HEK293 (cell line): ENCODE measurements around the gene POT1.

ENCODE experiments used
- CTCF ChIA-PET: fragments of 350-600 bp; formaldehyde crosslinking; extraction: SDS; loops from one replicate; lab custom pipeline; 2021; ENCODE audit warnings: antibody characterized with exemption; lab: Yijun Ruan, JAX
- POLR2A ChIA-PET: fragments of 300-600 bp; formaldehyde crosslinking; extraction: SDS; loops from one replicate; lab custom pipeline; 2020; ENCODE audit warnings: antibody characterized with exemption, inconsistent platforms; lab: Yijun Ruan, JAX
- H3K27ac ChIP-seq: fragments of 200-500 bp; sonication (Bioruptor generic); 2 replicates; pipeline ENCODE4 v1.5.1; 2014; ENCODE audit warnings: low read depth, low read length, control low read depth, inconsistent platforms; ENCODE audit errors: extremely low read depth
- H3K36me3 ChIP-seq, 2 experiments: fragments of 200-500 bp in 1 of 2; sonication (Bioruptor generic) in 1 of 2; 1 replicate in 1 of 2; 2 replicates in 1 of 2; pipeline ENCODE4 v1.5.1; 2014 to 2017; ENCODE audit warnings: inconsistent platforms in 2 of 2, low read length in 2 of 2; ENCODE audit not compliant: control insufficient read depth in 2 of 2, insufficient read depth in 1 of 2
- H3K4me1 ChIP-seq: fragments of 200-500 bp; sonication (Bioruptor generic); 2 replicates; pipeline ENCODE4 v1.5.1; 2014; ENCODE audit warnings: mild to moderate bottlenecking, low read length, inconsistent platforms; ENCODE audit not compliant: control insufficient read depth, insufficient read depth
- H3K4me3 ChIP-seq: 2 replicates; pipeline ENCODE4 v1.5.1; 2011; ENCODE audit warnings: low read depth, mild to moderate bottlenecking, control low read depth, low read length, moderate library complexity
- H3K9me3 ChIP-seq: fragments of 200-500 bp; sonication (Bioruptor generic); 2 replicates; pipeline ENCODE4 v1.5.1; 2014; ENCODE audit warnings: low read depth, low read length, inconsistent platforms; ENCODE audit not compliant: control insufficient read depth, insufficient read depth
- BCL11A ChIP-seq: fragments of 450-650 bp; formaldehyde crosslinking; IDR thresholded peaks from 2 replicates; pipeline ENCODE4 v1.5.1; 2016; ENCODE audit warnings: low read depth, missing biosample characterization, missing genetic modification characterization
- BCL6B ChIP-seq: fragments of 450-650 bp; formaldehyde crosslinking; IDR thresholded peaks from 2 replicates; pipeline ENCODE4 v1.5.1; 2017; ENCODE audit warnings: missing biosample characterization, missing genetic modification characterization
- EGR2 ChIP-seq: fragments of 450-650 bp; formaldehyde crosslinking; IDR thresholded peaks from 2 replicates; pipeline ENCODE4 v1.5.1; 2016; ENCODE audit warnings: low read depth, missing biosample characterization, missing genetic modification characterization
- HOXA7 ChIP-seq: sonication (generic); formaldehyde crosslinking; IDR thresholded peaks from 2 replicates; pipeline ENCODE4 v1.8.1; 2022; ENCODE audit warnings: missing genetic modification reagents, borderline replicate concordance
- RBAK ChIP-seq: fragments of 450-650 bp; formaldehyde crosslinking; IDR thresholded peaks from 2 replicates; pipeline ENCODE4 v1.5.1; 2016; ENCODE audit warnings: missing biosample characterization, missing genetic modification characterization
- YY2 ChIP-seq: fragments of 450-650 bp; formaldehyde crosslinking; IDR thresholded peaks from 2 replicates; pipeline ENCODE4 v1.5.1; 2016; ENCODE audit warnings: missing biosample characterization, missing genetic modification characterization
- ZFP41 ChIP-seq: fragments of 450-650 bp; formaldehyde crosslinking; IDR thresholded peaks from 2 replicates; pipeline ENCODE4 v1.5.1; 2016; ENCODE audit warnings: missing biosample characterization, missing genetic modification characterization, borderline replicate concordance
- ZNF175 ChIP-seq: fragments of 450-650 bp; formaldehyde crosslinking; IDR thresholded peaks from 2 replicates; pipeline ENCODE4 v1.5.1; 2016; ENCODE audit warnings: missing biosample characterization, missing genetic modification characterization
- ZNF202 ChIP-seq: fragments of 450-650 bp; formaldehyde crosslinking; IDR thresholded peaks from 2 replicates; pipeline ENCODE4 v1.5.1; 2016; ENCODE audit warnings: missing biosample characterization, missing genetic modification characterization, borderline replicate concordance
- ZNF24 ChIP-seq: fragments of 450-650 bp; formaldehyde crosslinking; IDR thresholded peaks from 2 replicates; pipeline ENCODE4 v1.5.1; 2016; ENCODE audit warnings: missing biosample characterization, missing genetic modification characterization
- ZNF248 ChIP-seq: fragments of 450-650 bp; formaldehyde crosslinking; IDR thresholded peaks from 2 replicates; pipeline ENCODE4 v1.5.1; 2017; ENCODE audit warnings: missing biosample characterization, missing genetic modification characterization
- ZNF274 ChIP-seq, 2 experiments: fragments of 200-500 bp in 1 of 2; fragments of 450-650 bp in 1 of 2; sonication (Bioruptor generic) in 1 of 2; formaldehyde crosslinking in 1 of 2; IDR thresholded peaks; 2 replicates each; pipeline versions ENCODE4 v1.5.1 to v1.6.1; 2014 to 2016; ENCODE audit warnings: borderline replicate concordance in 1 of 2, inconsistent platforms in 1 of 2, low read length in 1 of 2, missing biosample characterization in 1 of 2, missing genetic modification characterization in 1 of 2
- ZNF391 ChIP-seq: fragments of 450-650 bp; formaldehyde crosslinking; IDR thresholded peaks from 2 replicates; pipeline ENCODE4 v1.5.1; 2016; ENCODE audit warnings: low read depth, missing biosample characterization, missing genetic modification characterization, borderline replicate concordance
- ZNF433 ChIP-seq: fragments of 450-650 bp; formaldehyde crosslinking; IDR thresholded peaks from 2 replicates; pipeline ENCODE4 v1.5.1; 2016; ENCODE audit warnings: missing biosample characterization, missing genetic modification characterization, low read depth
- ZNF518A ChIP-seq: fragments of 450-650 bp; formaldehyde crosslinking; conservative IDR thresholded peaks from 2 replicates; pipeline ENCODE4 v1.5.1; 2016; ENCODE audit warnings: low read depth, missing biosample characterization, missing genetic modification characterization
- ZNF521 ChIP-seq: fragments of 450-650 bp; formaldehyde crosslinking; IDR thresholded peaks from 2 replicates; pipeline ENCODE4 v1.5.1; 2017; ENCODE audit warnings: missing biosample characterization, mild to moderate bottlenecking, missing genetic modification characterization
- ZNF529 ChIP-seq: fragments of 450-650 bp; formaldehyde crosslinking; IDR thresholded peaks from 2 replicates; pipeline ENCODE4 v1.5.1; 2017; ENCODE audit warnings: missing genetic modification characterization, missing biosample characterization; ENCODE audit not compliant: insufficient replicate concordance
- ZNF549 ChIP-seq: fragments of 450-650 bp; IDR thresholded peaks from 2 replicates; pipeline ENCODE4 v1.5.1; 2018; ENCODE audit warnings: missing biosample characterization, missing genetic modification characterization, mild to moderate bottlenecking, inconsistent platforms, moderate library complexity
- ZNF623 ChIP-seq: fragments of 450-650 bp; formaldehyde crosslinking; IDR thresholded peaks from 2 replicates; pipeline ENCODE4 v1.5.1; 2016; ENCODE audit warnings: missing biosample characterization, missing genetic modification characterization
- ZNF629 ChIP-seq: fragments of 450-650 bp; formaldehyde crosslinking; IDR thresholded peaks from 2 replicates; pipeline ENCODE4 v1.5.1; 2017; ENCODE audit warnings: missing biosample characterization, missing genetic modification characterization
- ZNF707 ChIP-seq: fragments of 450-650 bp; formaldehyde crosslinking; IDR thresholded peaks from 2 replicates; pipeline ENCODE4 v1.5.1; 2016; ENCODE audit warnings: missing biosample characterization, missing genetic modification characterization
- ZSCAN18 ChIP-seq: fragments of 450-650 bp; formaldehyde crosslinking; IDR thresholded peaks from 2 replicates; pipeline ENCODE4 v1.5.1; 2016; ENCODE audit warnings: missing biosample characterization, missing genetic modification characterization
- ZSCAN23 ChIP-seq: fragments of 450-650 bp; formaldehyde crosslinking; IDR thresholded peaks from 2 replicates; pipeline ENCODE4 v1.5.1; 2016; ENCODE audit warnings: missing biosample characterization, missing genetic modification characterization

The POT1 gene

GRCh38 chr7:124813994-124814798, 115.4 kb downstream of the POT1 start (continued):
- TF ChIP-seq ZNF518A (tag by site-specific recombination), result no peak

- H3K9me3 ChIP-seq, result no peaks in the 10 kb centered on the region
- POLR2A ChIA-PET, result no interaction called here
- no peak for TF ChIP-seq YY2 (tag by site-specific recombination)
- TF ChIP-seq ZNF521 (tag by site-specific recombination), result no peak
- no peak for TF ChIP-seq EGR2 (tag by site-specific recombination)
- no peak for TF ChIP-seq BCL6B (tag by site-specific recombination)
- no peak for TF ChIP-seq ZSCAN23 (tag by site-specific recombination)
- TF ChIP-seq ZNF248 (tag by site-specific recombination), result no peak
- TF ChIP-seq ZNF549 (tag by site-specific recombination), result no peak
- TF ChIP-seq ZFP41, result no peak
- TF ChIP-seq ZNF629 (tag by site-specific recombination), result no peak
- no peak overlapping the region for H3K4me3 ChIP-seq
- H3K27ac ChIP-seq, result no peak overlapping the region
- no peaks in the 10 kb centered on the region for H3K4me1 ChIP-seq
- H3K36me3 ChIP-seq, result no peaks in the 10 kb centered on the region
- CTCF ChIA-PET, result interaction anchor here (1.7 kb wide), 1 partner anchor 658 kb away, joined by 5 read pairs; no protein-coding TSS in a partner anchor
These were observed 116.9 kb downstream of the POT1 start for GRCh38 chr7:124812764-124813163.

- TF ChIP-seq ZNF433 (tag by site-specific recombination) (no peak), ZNF391 (no peak), ZNF175 (no peak), HOXA7 (CRISPR knock-in tag) (no peak), RBAK (tag by site-specific recombination) (no peak), ZNF529 (tag by site-specific recombination) (no peak), BCL11A (tag by site-specific recombination) (no peak), ZNF707 (tag by site-specific recombination) (no peak), ZSCAN18 (tag by site-specific recombination) (no peak), ZNF623 (tag by site-specific recombination) (no peak), ZNF24 (tag by site-specific recombination) (no peak), ZNF202 (tag by site-specific recombination) (no peak), ZNF274 (IDR thresholded peaks at IDR 0.05; ENCODE audit: low read length) (no peak), ZNF274 (tag by site-specific recombination; IDR thresholded peaks at IDR 0.05; ENCODE audit: borderline replicate concordance) (no peak)
- TF ChIP-seq, all 188 proteins: peak for 0
- CTCF ChIA-PET, result no interaction called here
- no peak overlapping the region for H3K27ac ChIP-seq
These were observed 118.3 kb downstream of the POT1 start for GRCh38 chr7:124811341-124811740.

More at GRCh38 chr7:124811341-124811740, 118.3 kb downstream of the POT1 start:
- no peaks in the 10 kb centered on the region for H3K4me1 ChIP-seq
- no peak overlapping the region for H3K4me3 ChIP-seq
- no peaks in the 10 kb centered on the region for H3K36me3 ChIP-seq
- H3K9me3 ChIP-seq, result no peaks in the 10 kb centered on the region
- POLR2A ChIA-PET, result no interaction called here
